IPS-18a (cell line): ENCODE results near the gene APOL4.

Experiments
- H3K27ac ChIP-seq: one replicate; pipeline ENCODE4 v1.5.1; 2013; ENCODE audit warnings: low read length
- H3K27me3 ChIP-seq: one replicate; pipeline ENCODE4 v1.6.1; 2013; ENCODE audit warnings: mild to moderate bottlenecking, low read length; ENCODE audit not compliant: control insufficient read depth, insufficient read depth
- H3K36me3 ChIP-seq: one replicate; pipeline ENCODE4 v1.6.1; 2013; ENCODE audit warnings: low read depth, low read length; ENCODE audit not compliant: control insufficient read depth
- H3K4me1 ChIP-seq: one replicate; pipeline ENCODE4 v1.6.1; 2013; ENCODE audit warnings: low read depth, low read length; ENCODE audit not compliant: control insufficient read depth
- H3K4me3 ChIP-seq: one replicate; pipeline ENCODE4 v1.5.1; 2013; ENCODE audit warnings: low read length
- H3K9ac ChIP-seq: one replicate; pipeline ENCODE4 v1.6.1; 2013; ENCODE audit warnings: mild to moderate bottlenecking, low read length, moderate library complexity
- H3K9me3 ChIP-seq: one replicate; pipeline ENCODE4 v1.6.1; 2013; ENCODE audit warnings: low read depth, low read length; ENCODE audit not compliant: control insufficient read depth

Gene APOL4

GRCh38 chr22:36147196-36147791 is 54.3 kb downstream of the APOL4 start:
- no peak overlapping the region for H3K4me3 ChIP-seq
- H3K27me3 ChIP-seq = no peaks in the 10 kb centered on the region
- no peak overlapping the region for H3K9ac ChIP-seq
- peaks cover 11% of the 10 kb centered on the region for H3K4me1 ChIP-seq
- H3K9me3 ChIP-seq = no peaks in the 10 kb centered on the region
- no peak overlapping the region for H3K27ac ChIP-seq
- H3K36me3 ChIP-seq = no peaks in the 10 kb centered on the region

GRCh38 chr22:36145881-36146280 is 55.7 kb downstream of the APOL4 start:
- no peaks in the 10 kb centered on the region for H3K9me3 ChIP-seq
- H3K4me1 ChIP-seq = peaks cover 15% of the 10 kb centered on the region
- H3K27ac ChIP-seq = no peak overlapping the region
- no peaks in the 10 kb centered on the region for H3K27me3 ChIP-seq
- no peak overlapping the region for H3K9ac ChIP-seq
- no peaks in the 10 kb centered on the region for H3K36me3 ChIP-seq
- H3K4me3 ChIP-seq = no peak overlapping the region

DNA sequence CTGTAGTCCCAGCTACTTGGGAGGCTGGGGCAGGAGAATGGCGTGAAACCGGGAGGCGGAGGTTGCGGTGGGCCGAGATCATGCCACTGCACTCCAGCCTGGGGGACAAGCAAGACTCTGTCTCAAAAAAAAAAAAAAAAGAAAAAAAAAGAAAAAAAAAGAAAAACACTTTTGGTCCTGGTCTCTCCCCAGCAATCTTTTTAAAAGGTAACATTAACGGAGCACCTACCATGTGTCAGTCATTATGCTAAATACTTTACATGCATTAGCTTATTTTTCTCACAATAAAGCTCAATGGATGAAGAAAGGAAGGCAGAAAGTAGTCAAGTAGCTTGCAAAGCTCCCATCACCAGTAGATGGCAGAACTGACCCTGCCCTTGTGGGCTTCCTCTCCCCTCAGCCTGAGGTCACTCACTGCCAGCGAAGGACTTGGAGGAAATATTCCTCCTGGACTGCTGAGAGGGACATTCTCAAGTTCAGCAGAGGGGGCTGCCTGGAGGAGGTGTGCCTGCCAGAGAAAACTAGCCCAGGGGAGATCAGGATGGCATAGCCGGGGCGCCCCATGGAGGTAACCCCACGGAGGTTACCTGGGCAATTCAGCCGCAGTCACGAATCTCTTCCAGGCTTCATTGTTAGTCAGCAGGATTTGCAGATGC is 56.6 kb downstream of the APOL4 start:
- no peaks in the 10 kb centered on the region for H3K27me3 ChIP-seq
- H3K27ac ChIP-seq = no peak overlapping the region
- H3K9ac ChIP-seq = no peak overlapping the region
- H3K4me3 ChIP-seq = no peak overlapping the region
- H3K4me1 ChIP-seq = peaks cover 18% of the 10 kb centered on the region
- no peaks in the 10 kb centered on the region for H3K36me3 ChIP-seq
- no peaks in the 10 kb centered on the region for H3K9me3 ChIP-seq

DNA sequence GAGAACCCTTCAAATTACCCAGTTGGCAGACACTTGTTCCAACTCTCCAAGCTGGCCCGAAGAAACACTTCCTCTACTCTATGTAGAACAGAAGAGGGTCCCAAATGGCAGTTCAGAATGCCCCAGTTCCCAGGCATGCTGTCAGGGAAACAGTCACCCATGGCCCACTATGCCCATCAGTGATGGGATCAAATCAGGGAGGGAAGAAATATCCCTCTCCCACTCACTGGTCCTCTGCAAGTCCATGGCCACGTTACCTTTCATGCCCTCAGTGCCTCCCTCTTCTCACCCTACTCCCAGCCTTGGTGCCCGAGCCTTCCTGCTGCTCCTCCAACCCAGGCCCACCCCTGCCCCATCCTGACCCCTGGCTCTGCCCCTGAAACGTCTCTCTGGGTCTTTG is 57.7 kb downstream of the APOL4 start:
- Histone ChIP-seq H3K27ac (no peak overlapping the region), H3K4me1 (peaks cover 18% of the 10 kb centered on the region), H3K27me3 (no peaks in the 10 kb centered on the region), H3K9ac (no peak overlapping the region), H3K9me3 (no peaks in the 10 kb centered on the region), H3K36me3 (no peaks in the 10 kb centered on the region), H3K4me3 (no peak overlapping the region)

DNA sequence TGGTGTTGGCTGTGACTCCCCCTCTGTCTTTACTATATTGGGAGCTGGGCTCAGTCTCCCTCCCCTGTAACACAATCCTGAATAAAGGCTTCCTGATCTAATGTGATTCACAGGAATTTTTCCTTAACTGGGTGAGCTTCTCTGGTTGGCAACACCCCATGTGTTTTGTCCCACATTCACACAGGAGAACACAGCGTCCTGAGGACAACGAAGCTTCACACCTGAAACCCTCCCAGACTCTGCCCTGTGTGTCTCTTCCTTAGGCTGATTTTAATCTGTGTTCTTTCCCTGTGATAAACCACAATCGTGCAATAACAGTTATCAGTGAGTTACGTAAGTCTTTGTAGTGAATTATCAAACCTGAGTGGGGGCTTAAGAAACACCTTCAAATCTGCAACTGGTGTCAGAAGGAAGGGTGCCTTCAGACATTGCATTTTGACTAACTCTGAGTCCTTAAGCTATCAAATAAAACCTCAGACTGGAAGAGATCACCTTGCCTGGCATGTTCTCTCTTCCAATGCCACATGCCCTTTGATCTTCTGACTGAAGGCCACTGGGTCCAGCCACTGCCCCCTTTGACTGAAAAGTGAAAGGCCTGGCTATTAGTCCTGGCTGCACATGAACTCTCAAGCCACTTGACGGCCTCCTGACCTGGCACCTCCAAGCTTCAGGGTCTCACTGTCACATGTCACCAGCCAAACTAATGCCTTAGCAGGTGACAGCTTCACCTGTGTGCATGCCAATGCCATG is 58.4 kb downstream of the APOL4 start:
- Histone ChIP-seq H3K9ac (no peak overlapping the region), H3K36me3 (no peaks in the 10 kb centered on the region), H3K27me3 (no peaks in the 10 kb centered on the region), H3K9me3 (no peaks in the 10 kb centered on the region), H3K4me1 (peaks cover 18% of the 10 kb centered on the region), H3K4me3 (no peak overlapping the region), H3K27ac (no peak overlapping the region)

DNA sequence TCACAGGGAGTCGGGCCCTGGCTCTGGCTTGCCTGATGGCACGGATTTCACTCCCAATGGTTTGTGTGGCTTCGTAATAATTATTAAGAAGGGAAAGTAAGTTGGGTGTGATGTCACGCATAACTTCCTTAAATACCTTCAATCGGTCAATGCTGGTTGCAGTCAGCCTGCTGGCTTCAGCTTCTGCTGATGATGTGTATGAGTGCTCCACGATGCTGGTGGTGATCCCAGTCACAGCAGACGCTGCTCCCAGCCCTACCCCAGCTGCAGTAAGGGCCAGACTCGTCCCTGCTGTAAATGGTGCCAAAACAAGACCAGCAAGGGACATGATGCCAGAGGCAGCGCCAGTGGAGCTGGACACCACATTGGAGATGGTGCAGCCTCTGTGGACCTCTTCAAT is 60.1 kb downstream of the APOL4 start:
- no peaks in the 10 kb centered on the region for H3K27me3 ChIP-seq
- no peaks in the 10 kb centered on the region for H3K9me3 ChIP-seq
- H3K27ac ChIP-seq = no peak overlapping the region
- H3K36me3 ChIP-seq = no peaks in the 10 kb centered on the region
- no peak overlapping the region for H3K4me3 ChIP-seq
- no peak overlapping the region for H3K9ac ChIP-seq
- peaks cover 18% of the 10 kb centered on the region for H3K4me1 ChIP-seq
